HCT116 (cell line): ENCODE results near the gene KLF6. TPM values are rescaled to one million over a fixed set of nuclear protein-coding genes. Genes with fewer than 3 reads are reported as not detected.

Source experiments
- ATAC-seq: fragments of 200-7000 bp; cut with Tn5 transposase; 2 replicates; pipeline ENCODE4 v1.9.1; 2020; ENCODE audit warnings: mild to moderate bottlenecking, moderate library complexity
- BruUV-seq: library from RNA; stranded (reverse); fragments of 400-500 nt; replicated peaks from 2 replicates; lab custom pipeline; 2021; lab: Mats Ljungman, UMichigan
- CTCF ChIA-PET: fragments of 300-600 bp; sonication (Branson Sonifier 250); formaldehyde crosslinking; loops from one replicate; lab custom pipeline; 2021; ENCODE audit warnings: antibody characterized with exemption; lab: Charles Lee
- POLR2A ChIA-PET: fragments of 300-600, 350-600 bp; sonication (Branson Sonifier 250); formaldehyde crosslinking; loops from one replicate; lab custom pipeline; 2021; ENCODE audit warnings: antibody characterized with exemption; lab: Charles Lee
- RAD21 ChIA-PET, 2 experiments: fragments of 300-600 bp; sonication (Branson Sonifier 250); formaldehyde crosslinking; loops; one replicate each; lab custom pipeline; 2023; ENCODE audit warnings: low total read pairs in 2 of 2; ENCODE audit not compliant: uncharacterized antibody in 2 of 2, unreplicated experiment in 2 of 2, low non-redundant PET in 1 of 2; lab: Charles Lee
- DNase-seq: peaks from one replicate; pipeline ENCODE4 v3.0.0-alpha.2; 2010; ENCODE audit warnings: low read depth, low spot score
- H2AFZ ChIP-seq: fragments of 200-600 bp; shearing (Covaris generic), sonication (generic); 2 replicates; pipeline ENCODE4 v1.6.1; 2017; ENCODE audit warnings: low read depth, mixed run types, mixed read lengths, antibody characterized with exemption, low read length; ENCODE audit not compliant: poor library complexity, severe bottlenecking
- H3K27ac ChIP-seq: 2 replicates; pipeline ENCODE4 v1.5.1; 2012; ENCODE audit warnings: low read depth, low read length
- H3K27me3 ChIP-seq: fragments of 200-600 bp; sonication (generic); 2 replicates; pipeline ENCODE4 v1.6.1; 2016; ENCODE audit warnings: mixed run types, low read length, mixed read lengths; ENCODE audit not compliant: insufficient read depth
- H3K36me3 ChIP-seq, 2 experiments: fragments of 200-500 bp in 1 of 2; fragments of 200-600 bp in 1 of 2; sonication (Bioruptor generic) in 1 of 2; sonication (generic) in 1 of 2; 2 replicates each; pipeline versions ENCODE4 v1.5.1 to v1.6.1; 2014 to 2016; ENCODE audit warnings: low read length in 2 of 2, inconsistent platforms in 1 of 2, mixed read lengths in 1 of 2, mixed run types in 1 of 2; ENCODE audit not compliant: insufficient read depth in 2 of 2, control insufficient read depth in 1 of 2
- H3K4me1 ChIP-seq, 2 experiments: fragments of 200-600 bp in 1 of 2; sonication (generic) in 1 of 2; 2 replicates each; pipeline versions ENCODE4 v1.5.1 to v1.6.1; 2012 to 2017; ENCODE audit warnings: low read length in 2 of 2, inconsistent platforms in 1 of 2, mild to moderate bottlenecking in 1 of 2, mixed read lengths in 1 of 2, mixed run types in 1 of 2, moderate library complexity in 1 of 2; ENCODE audit not compliant: insufficient read depth in 2 of 2, control insufficient read depth in 1 of 2
- H3K4me2 ChIP-seq: fragments of 200-600 bp; sonication (generic); 2 replicates; pipeline ENCODE4 v1.6.1; 2017; ENCODE audit warnings: mixed run types, low read length, mixed read lengths
- H3K4me3 ChIP-seq, 2 experiments: fragments of 200-600 bp in 1 of 2; sonication (generic) in 1 of 2; replicated peaks in 1 of 2; 2 replicates each; pipeline ENCODE4 v1.5.1; 2011 to 2016; ENCODE audit warnings: low read length in 2 of 2, control low read depth in 1 of 2, low read depth in 1 of 2, mild to moderate bottlenecking in 1 of 2, mixed read lengths in 1 of 2, mixed run types in 1 of 2
- H3K79me2 ChIP-seq: fragments of 200-600 bp; sonication (generic); 2 replicates; pipeline ENCODE4 v1.6.1; 2017; ENCODE audit warnings: mild to moderate bottlenecking, mixed run types, low read length, moderate library complexity, mixed read lengths; ENCODE audit not compliant: insufficient read depth
- H3K9ac ChIP-seq: fragments of 200-600 bp; sonication (generic); 2 replicates; pipeline ENCODE4 v1.6.1; 2016; ENCODE audit warnings: low read length, mixed read lengths
- H3K9me2 ChIP-seq: fragments of 200-600 bp; sonication (generic), shearing (Covaris generic); 2 replicates; pipeline ENCODE4 v1.6.1; 2017; ENCODE audit warnings: mixed run types, mild to moderate bottlenecking, moderate library complexity; ENCODE audit not compliant: insufficient read depth
- H3K9me3 ChIP-seq, 2 experiments: fragments of 200-500 bp in 1 of 2; fragments of 200-600 bp in 1 of 2; sonication (Bioruptor generic) in 1 of 2; sonication (generic) in 1 of 2; 2 replicates each; pipeline ENCODE4 v1.6.1; 2014 to 2017; ENCODE audit warnings: low read length in 2 of 2, mixed read lengths in 2 of 2, inconsistent platforms in 1 of 2, low read depth in 1 of 2, mild to moderate bottlenecking in 1 of 2, mixed run types in 1 of 2, moderate library complexity in 1 of 2; ENCODE audit not compliant: control insufficient read depth in 1 of 2, insufficient read depth in 1 of 2
- H4K20me1 ChIP-seq: fragments of 200-600 bp; sonication (generic), shearing (Covaris generic); 2 replicates; pipeline ENCODE4 v1.6.1; 2017; ENCODE audit warnings: mixed run types, mild to moderate bottlenecking, moderate library complexity; ENCODE audit not compliant: insufficient read depth
- CBX3 ChIP-seq: IDR thresholded peaks from 2 replicates; pipeline ENCODE4 v1.6.1; 2012; ENCODE audit warnings: low read depth
- CEBPB ChIP-seq: IDR thresholded peaks from 2 replicates; pipeline ENCODE4 v1.6.1; 2012; ENCODE audit warnings: low read depth
- EGR1 ChIP-seq: IDR thresholded peaks from 2 replicates; pipeline ENCODE4 v1.6.1; 2012; ENCODE audit warnings: low read depth
- EZH2 ChIP-seq: fragments of 200-600 bp; sonication (generic); IDR thresholded peaks from 2 replicates; pipeline ENCODE4 v1.6.1; 2017; ENCODE audit warnings: antibody characterized with exemption, mixed run types
- EZH2phosphoT487 ChIP-seq: fragments of 200-600 bp; IDR thresholded peaks from 2 replicates; pipeline ENCODE4 v1.6.1; 2018; ENCODE audit warnings: antibody characterized with exemption, borderline replicate concordance
- FOSL1 ChIP-seq: IDR thresholded peaks from 2 replicates; pipeline ENCODE4 v1.6.1; 2012; ENCODE audit warnings: low read depth
- JUND ChIP-seq: IDR thresholded peaks from 2 replicates; pipeline ENCODE4 v1.6.1; 2012
- RAD21 ChIP-seq: IDR thresholded peaks from 2 replicates; pipeline ENCODE4 v1.6.1; 2012; ENCODE audit warnings: low read depth, mild to moderate bottlenecking
- SP1 ChIP-seq: IDR thresholded peaks from 2 replicates; pipeline ENCODE4 v1.6.1; 2012; ENCODE audit warnings: low read depth
- SRF ChIP-seq: IDR thresholded peaks from 2 replicates; pipeline ENCODE4 v1.6.1; 2012; ENCODE audit warnings: low read depth
- YY1 ChIP-seq: IDR thresholded peaks from 2 replicates; pipeline ENCODE4 v1.6.1; 2011; ENCODE audit warnings: low read length, low read depth, moderate library complexity, mild to moderate bottlenecking; ENCODE audit not compliant: insufficient replicate concordance; ENCODE audit errors: extremely low read depth
- ZFX ChIP-seq: fragments of 450-650 bp; IDR thresholded peaks from 2 replicates; pipeline ENCODE4 v1.6.1; 2017
- intact Hi-C: fragments of 100-400 bp; cut with micrococcal nuclease; formaldehyde crosslinking; loops from 2 replicates; pipeline ENCODE4 v1.10.0; 2022
- total RNA-seq: library from RNA; stranded (reverse); gene quantifications from one replicate; pipeline ENCODE4 v1.2.1, GENCODE V29; 2021; ENCODE audit not compliant: unreplicated experiment
- TF ChIP-seq, protein P1 (sequence below): IDR thresholded peaks from 2 replicates; pipeline ENCODE4 v1.6.1; 2011; ENCODE audit warnings: mild to moderate bottlenecking, low read length, moderate library complexity; ENCODE audit not compliant: insufficient replicate concordance; ENCODE audit errors: extremely low read depth
- TF ChIP-seq, protein P2 (sequence below): IDR thresholded peaks from 2 replicates; pipeline ENCODE4 v1.6.1; 2012
- TF ChIP-seq, protein P3 (sequence below): IDR thresholded peaks from 2 replicates; pipeline ENCODE4 v1.6.1; 2012

KLF6 gene
- total RNA-seq, 1 experiment from 2014 or later: 82.2 TPM

DNA sequence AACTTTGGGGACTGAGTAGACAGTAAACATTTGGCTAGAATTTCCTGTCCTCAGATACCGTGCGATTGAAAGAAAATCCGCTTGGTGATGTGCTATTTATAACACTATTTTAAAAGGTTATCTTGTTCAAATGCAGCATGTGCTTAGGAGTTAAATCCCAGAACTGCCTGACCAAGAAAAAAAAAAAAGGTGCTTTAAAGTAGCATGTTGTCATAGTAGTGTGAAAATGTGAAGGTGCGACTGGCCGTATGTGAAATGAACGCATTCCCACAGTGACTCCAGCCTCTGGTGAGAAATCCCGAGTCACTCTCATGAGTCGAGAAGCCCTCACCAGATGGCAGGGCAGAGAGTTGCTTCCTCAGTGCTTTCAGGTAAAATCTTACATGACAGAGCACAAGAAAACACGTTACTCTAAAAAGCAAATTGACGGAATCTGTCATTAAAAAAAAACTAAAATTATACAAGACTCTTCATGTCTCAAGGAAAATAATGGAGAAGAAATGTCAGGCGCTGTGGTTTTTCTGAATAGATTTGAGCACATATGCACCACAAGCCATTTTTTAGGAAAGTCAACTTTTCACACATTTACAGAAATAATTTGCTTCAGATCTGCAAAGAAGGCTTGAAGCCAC, 18.4 kb upstream of the KLF6 start:
- DNase-seq: no peak
- ChIA-PET RAD21 (no interaction called here), CTCF (no interaction called here), POLR2A (no interaction called here)
- Histone ChIP-seq H2AFZ (peak overlapping the region; percentile 51), H3K9ac (peak overlapping the region; percentile 11; the same call in 1 of the 2 replicates), H3K27ac (peak overlapping the region; percentile 11; the same call in 1 of the 2 replicates), H3K9me3 (no peaks in the 10 kb centered on the region), H3K27me3 (no peaks in the 10 kb centered on the region), H3K9me2 (no peaks in the 10 kb centered on the region), H3K4me1 (peaks cover 29 to 57% of the 10 kb centered on the region in 2 experiments), H3K79me2 (no peaks in the 10 kb centered on the region), H4K20me1 (no peaks in the 10 kb centered on the region), H3K4me2 (peak overlapping the region; percentile 6; the same call in 1 of the 2 replicates), H3K4me3 (no peak overlapping the region), H3K36me3 (no peaks in the 10 kb centered on the region)
- intact Hi-C loops: no loop called here
- ATAC-seq: peak; percentile 33; the same call in 1 of the 2 replicates
- no peak for TF ChIP-seq EZH2phosphoT487
- 0 out of 2 replicates have a peak, but pooled peaks have one; percentile 13 for TF ChIP-seq SP1
- no TSS peak for BruUV-seq

DNA sequence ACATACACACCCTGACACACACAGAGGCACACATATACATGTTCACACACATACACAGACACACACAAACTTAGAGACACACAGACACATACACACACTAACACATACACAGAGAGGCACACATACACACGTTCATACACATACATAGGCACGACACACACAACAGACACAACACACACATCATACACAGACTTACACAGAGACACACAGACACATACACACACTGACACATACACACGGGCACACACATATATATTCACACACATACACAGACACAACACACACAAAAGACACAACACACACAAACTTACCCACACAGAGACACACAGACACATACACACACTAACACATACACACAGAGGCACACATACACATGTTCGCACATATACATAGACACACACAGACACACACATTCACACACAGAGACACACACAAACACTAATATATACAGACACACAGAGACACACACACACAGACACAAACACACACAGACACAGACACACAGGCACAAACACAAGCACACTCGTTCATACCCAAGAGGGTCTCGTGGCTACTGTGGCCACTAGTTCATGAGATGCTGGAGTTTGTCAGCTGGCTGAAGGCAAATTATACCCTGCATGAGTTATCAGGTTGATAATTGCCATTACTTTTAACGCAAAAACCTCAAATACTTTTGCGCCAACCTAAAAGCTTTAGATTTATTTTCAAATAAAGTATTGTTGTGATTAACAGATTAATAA, 17.7 kb upstream of the KLF6 start:
- no peaks in the 10 kb centered on the region for H3K9me2 ChIP-seq
- BruUV-seq: no TSS peak
- H3K4me2 ChIP-seq: 0 out of 2 replicates have a peak overlapping the region, but pooled peaks have one; percentile 6
- RAD21 ChIA-PET: no interaction called here
- DNase-seq: no peak
- no peak overlapping the region for H3K9ac ChIP-seq
- H3K4me1 ChIP-seq: peaks cover 27 to 50% of the 10 kb centered on the region in 2 experiments
- H2AFZ ChIP-seq: peak overlapping the region; percentile 51
- H4K20me1 ChIP-seq: no peaks in the 10 kb centered on the region
- no peak overlapping the region for H3K27ac ChIP-seq
- no peak for TF ChIP-seq RAD21
- TF ChIP-seq SRF: no peak
- no peak for TF ChIP-seq YY1
- TF ChIP-seq, protein P1, sequence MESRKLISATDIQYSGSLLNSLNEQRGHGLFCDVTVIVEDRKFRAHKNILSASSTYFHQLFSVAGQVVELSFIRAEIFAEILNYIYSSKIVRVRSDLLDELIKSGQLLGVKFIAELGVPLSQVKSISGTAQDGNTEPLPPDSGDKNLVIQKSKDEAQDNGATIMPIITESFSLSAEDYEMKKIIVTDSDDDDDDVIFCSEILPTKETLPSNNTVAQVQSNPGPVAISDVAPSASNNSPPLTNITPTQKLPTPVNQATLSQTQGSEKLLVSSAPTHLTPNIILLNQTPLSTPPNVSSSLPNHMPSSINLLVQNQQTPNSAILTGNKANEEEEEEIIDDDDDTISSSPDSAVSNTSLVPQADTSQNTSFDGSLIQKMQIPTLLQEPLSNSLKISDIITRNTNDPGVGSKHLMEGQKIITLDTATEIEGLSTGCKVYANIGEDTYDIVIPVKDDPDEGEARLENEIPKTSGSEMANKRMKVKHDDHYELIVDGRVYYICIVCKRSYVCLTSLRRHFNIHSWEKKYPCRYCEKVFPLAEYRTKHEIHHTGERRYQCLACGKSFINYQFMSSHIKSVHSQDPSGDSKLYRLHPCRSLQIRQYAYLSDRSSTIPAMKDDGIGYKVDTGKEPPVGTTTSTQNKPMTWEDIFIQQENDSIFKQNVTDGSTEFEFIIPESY: no peak
- no peak for TF ChIP-seq SP1
- no peak for TF ChIP-seq JUND
- TF ChIP-seq CBX3: no peak
- no peak for TF ChIP-seq CEBPB
- TF ChIP-seq EZH2: no peak
- no peak for TF ChIP-seq FOSL1
- TF ChIP-seq, protein P2, sequence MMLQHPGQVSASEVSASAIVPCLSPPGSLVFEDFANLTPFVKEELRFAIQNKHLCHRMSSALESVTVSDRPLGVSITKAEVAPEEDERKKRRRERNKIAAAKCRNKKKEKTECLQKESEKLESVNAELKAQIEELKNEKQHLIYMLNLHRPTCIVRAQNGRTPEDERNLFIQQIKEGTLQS: no peak
- TF ChIP-seq EGR1: no peak
- TF ChIP-seq EZH2phosphoT487: no peak
- TF ChIP-seq, protein P3, sequence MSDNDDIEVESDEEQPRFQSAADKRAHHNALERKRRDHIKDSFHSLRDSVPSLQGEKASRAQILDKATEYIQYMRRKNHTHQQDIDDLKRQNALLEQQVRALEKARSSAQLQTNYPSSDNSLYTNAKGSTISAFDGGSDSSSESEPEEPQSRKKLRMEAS: no peak
- no peak for TF ChIP-seq ZFX
- TF ChIP-seq, all 23 proteins: peak for 0
- Histone ChIP-seq H3K79me2 (no peaks in the 10 kb centered on the region), H3K27me3 (no peaks in the 10 kb centered on the region), H3K4me3 (no peak overlapping the region), H3K9me3 (no peaks in the 10 kb centered on the region), H3K36me3 (no peaks in the 10 kb centered on the region)
- CTCF ChIA-PET: no interaction called here
- intact Hi-C loops: no loop called here
- POLR2A ChIA-PET: interaction anchor here (2.7 kb wide), 1 partner anchor 17 kb away, joined by 17 read pairs; the partner anchor contains the start of gene KLF6
- no peak for ATAC-seq
